Kidney (tissue), 14 donors: ENCODE measurements around the gene TANGO2. TPM values are rescaled to one million over a fixed set of nuclear protein-coding genes. Genes with fewer than 3 reads are reported as not detected.

Experiments used
- DNase-seq, 5 donors: peaks; one replicate each; pipeline ENCODE4 v3.0.0-alpha.2; 2013 to 2020
- FAIRE-seq: peaks from 2 replicates; lab custom pipeline; 2012; peaks lifted over from hg19 to GRCh38; lab: Jason Lieb, UNC
- H3K27ac ChIP-seq, 2 donors: one replicate each; pipeline ENCODE4 v1.7.0; 2013; ENCODE audit warnings: low read depth in 2 of 2, low read length in 2 of 2, inconsistent platforms in 1 of 2
- H3K27me3 ChIP-seq: one replicate; pipeline ENCODE4 v1.7.1; 2013; ENCODE audit warnings: low read length, inconsistent platforms; ENCODE audit not compliant: control insufficient read depth, insufficient read depth
- H3K36me3 ChIP-seq, 3 donors: one replicate each; pipeline versions ENCODE4 v1.7.0 to v1.7.1; 2013; ENCODE audit warnings: low read length in 3 of 3, control low read depth in 1 of 3, inconsistent platforms in 1 of 3; ENCODE audit not compliant: insufficient read depth in 3 of 3, control insufficient read depth in 2 of 3
- H3K4me1 ChIP-seq, 3 donors: one replicate each; pipeline versions ENCODE4 v1.7.0 to v1.7.1; 2013; ENCODE audit warnings: low read length in 3 of 3, inconsistent platforms in 1 of 3, low read depth in 1 of 3; ENCODE audit not compliant: control insufficient read depth in 2 of 3, insufficient read depth in 2 of 3
- H3K4me3 ChIP-seq, 3 donors: one replicate each; pipeline versions ENCODE4 v1.7.0 to v1.8.1; 2013; ENCODE audit warnings: low read length in 3 of 3, control low read depth in 1 of 3, inconsistent platforms in 1 of 3
- H3K9ac ChIP-seq, 3 donors: one replicate each; pipeline versions ENCODE4 v1.7.0 to v1.7.1; 2013; ENCODE audit warnings: low read length in 3 of 3, control low read depth in 1 of 3, inconsistent platforms in 1 of 3
- H3K9me3 ChIP-seq, 3 donors: one replicate each; pipeline versions ENCODE4 v1.7.0 to v1.7.1; 2013; ENCODE audit warnings: low read length in 3 of 3, control low read depth in 1 of 3, inconsistent platforms in 1 of 3; ENCODE audit not compliant: control insufficient read depth in 2 of 3, insufficient read depth in 1 of 3
- CTCF ChIP-seq: IDR thresholded peaks from 3 replicates; pipeline ENCODE4 v1.5.1; 2012; ENCODE audit warnings: mild to moderate bottlenecking, moderate library complexity, borderline replicate concordance; ENCODE audit not compliant: insufficient read depth; ENCODE audit errors: extremely low read depth
- intact Hi-C: fragments of 100-400 bp; cut with DNase I; formaldehyde crosslinking; loops from one replicate; pipeline ENCODE4 v1.11.1; 2022
- polyA plus RNA-seq: library from polyadenylated mRNA; stranded (reverse); fragments of 350-450 nt; fragmentation: Illumina TruSeq; extraction: RNeasy Lipid Tissue Mini Kit (QIAGEN cat#74804); gene quantifications from one replicate; pipeline ENCODE4 v1.2.3, GENCODE V29; 2014; ENCODE audit warnings: low read depth, low replicate concordance; ENCODE audit not compliant: insufficient read depth
- total RNA-seq: library from RNA; stranded (reverse); fragmentation: NEBNext Ultra II Directional; extraction: Animal tissue kit (Norgen Biotek cat#: 25700); gene quantifications from one replicate; pipeline ENCODE4 v1.2.1, GENCODE V29; 2021
- donor health status: control.
- donor health status: control.
- donor health status: control.
- donor health status: control.
- donor health status: control.
- donor health status: DM: yes; HTN: yes; CAD: no.
- donor health status: Normal renal cell carcinoma (clear cell type).

Gene TANGO2
- total and polyA plus RNA-seq, 2 donors from 2014 or later, result 27.7 to 37.3 TPM

- no peak for DNase-seq
- no peak for FAIRE-seq
- H3K9me3 ChIP-seq, result no peaks in the 10 kb centered on the region
- no peak overlapping the region for H3K4me3 ChIP-seq
- peaks cover 0 to 7% (median 0%) of the 10 kb centered on the region in 3 donors for H3K36me3 ChIP-seq
- no peak overlapping the region for H3K27ac ChIP-seq
- H3K4me1 ChIP-seq, result no peaks in the 10 kb centered on the region
- intact Hi-C loops, result no loop called here
- no peak overlapping the region for H3K9ac ChIP-seq
- no peak for TF ChIP-seq CTCF
- no peaks in the 10 kb centered on the region for H3K27me3 ChIP-seq
Measured at GRCh38 chr22:20068640-20069039, 47.7 kb downstream of the TANGO2 start.

- H3K9ac ChIP-seq, result no peak overlapping the region
- H3K9me3 ChIP-seq, result no peaks in the 10 kb centered on the region
- H3K27ac ChIP-seq, result no peak overlapping the region
- no peaks in the 10 kb centered on the region for H3K4me1 ChIP-seq
- H3K27me3 ChIP-seq, result no peaks in the 10 kb centered on the region
- H3K4me3 ChIP-seq, result no peak overlapping the region
- DNase-seq (no peak), FAIRE-seq (no peak)
- TF ChIP-seq CTCF, result no peak
- intact Hi-C loops, result no loop called here
- H3K36me3 ChIP-seq, result peaks cover 0 to 4% (median 0%) of the 10 kb centered on the region in 3 donors
Measured at GRCh38 chr22:20069331-20070042, 48.6 kb downstream of the TANGO2 start.

- Histone ChIP-seq H3K4me3 (no peak overlapping the region), H3K27me3 (no peaks in the 10 kb centered on the region), H3K9me3 (no peaks in the 10 kb centered on the region), H3K4me1 (no peaks in the 10 kb centered on the region), H3K36me3 (no peaks in the 10 kb centered on the region), H3K27ac (no peak overlapping the region), H3K9ac (no peak overlapping the region)
- FAIRE-seq (no peak), DNase-seq (peak in 1 of 5 donors; percentile 0)
- TF ChIP-seq CTCF, result no peak
- intact Hi-C loops, result no loop called here
Measured at GRCh38 chr22:20071524-20071972, 50.6 kb downstream of the TANGO2 start.
